HG02981 (cell line): ENCODE results near the gene MARVELD1.
"Not testable (repeated sequence)": the region's sequence is repeated elsewhere in the genome, so short reads cannot be mapped to it uniquely, and the experiment has no call there.

Source experiments
- ATAC-seq: cut with Tn5 transposase; IDR thresholded peaks from one replicate; pipeline ENCODE4 v1.9.1; 2021; ENCODE audit warnings: mild to moderate bottlenecking, moderate library complexity; ENCODE audit not compliant: unreplicated experiment

Gene MARVELD1

DNA sequence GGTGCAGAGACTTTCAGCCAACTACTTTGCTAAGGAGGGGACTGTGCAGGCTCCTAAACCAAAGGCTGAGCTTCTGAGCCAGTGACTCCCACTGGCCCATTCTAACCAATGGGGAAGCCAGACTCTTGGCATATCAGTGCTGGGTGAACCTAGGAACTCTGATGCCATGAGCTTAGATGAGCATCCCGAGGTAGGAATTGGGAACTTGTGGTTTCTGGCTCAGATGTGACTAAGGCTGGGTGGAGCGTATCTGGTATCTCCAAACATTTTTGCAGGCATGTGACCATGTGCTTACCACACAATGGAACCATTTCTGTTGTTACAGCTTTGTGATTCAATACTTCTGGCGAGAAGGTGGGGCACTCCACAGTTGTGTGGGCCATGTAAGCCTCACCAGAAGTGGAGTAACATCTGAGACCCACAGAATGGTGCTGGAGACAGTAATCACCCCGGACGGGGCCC, 23.9 kb upstream of the MARVELD1 start:
- ATAC-seq, result no peak

- no peak for ATAC-seq
These were observed 23.4 kb upstream of the MARVELD1 start for GRCh38 chr10:97690133-97690532.

- ATAC-seq, result not testable (repeated sequence)
These were observed 15.4 kb upstream of the MARVELD1 start for GRCh38 chr10:97698072-97698655.

DNA sequence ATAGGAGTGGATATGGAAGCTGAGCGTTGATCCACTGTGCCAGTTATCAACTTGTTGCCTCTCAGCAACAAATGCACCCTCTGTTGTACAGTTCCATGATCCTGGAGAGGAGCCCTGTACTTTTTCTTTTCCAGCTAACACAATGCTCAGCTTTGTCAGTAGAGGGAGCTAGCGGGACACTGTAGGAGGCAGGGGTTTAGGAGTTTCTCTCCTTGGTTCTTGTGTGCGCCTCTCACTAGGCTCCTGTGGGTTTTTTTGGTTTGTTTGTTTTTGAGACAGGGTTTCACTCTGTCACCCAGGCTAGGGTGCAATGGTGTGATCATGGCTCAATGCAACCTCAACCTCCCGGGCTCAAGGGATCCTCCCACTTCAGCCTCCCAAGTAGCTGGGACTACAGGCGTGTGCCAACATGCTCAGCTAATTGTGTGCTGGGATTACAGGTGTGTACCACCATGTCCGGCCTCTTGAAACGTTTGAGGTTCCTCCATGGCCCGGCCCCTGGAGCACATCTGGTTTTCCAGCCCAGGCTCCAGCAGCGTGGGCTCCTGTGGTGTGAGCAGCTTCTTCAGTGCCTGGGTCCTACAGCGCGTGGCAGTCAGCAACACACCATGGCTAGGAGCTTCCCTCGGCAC, 12.0 kb upstream of the MARVELD1 start:
- peak; percentile 63 for ATAC-seq

GRCh38 chr10:97703398-97704067, 10.0 kb upstream of the MARVELD1 start:
- ATAC-seq, result no peak

- ATAC-seq, result no peak
These were observed 9.2 kb upstream of the MARVELD1 start for GRCh38 chr10:97704341-97704740.

DNA sequence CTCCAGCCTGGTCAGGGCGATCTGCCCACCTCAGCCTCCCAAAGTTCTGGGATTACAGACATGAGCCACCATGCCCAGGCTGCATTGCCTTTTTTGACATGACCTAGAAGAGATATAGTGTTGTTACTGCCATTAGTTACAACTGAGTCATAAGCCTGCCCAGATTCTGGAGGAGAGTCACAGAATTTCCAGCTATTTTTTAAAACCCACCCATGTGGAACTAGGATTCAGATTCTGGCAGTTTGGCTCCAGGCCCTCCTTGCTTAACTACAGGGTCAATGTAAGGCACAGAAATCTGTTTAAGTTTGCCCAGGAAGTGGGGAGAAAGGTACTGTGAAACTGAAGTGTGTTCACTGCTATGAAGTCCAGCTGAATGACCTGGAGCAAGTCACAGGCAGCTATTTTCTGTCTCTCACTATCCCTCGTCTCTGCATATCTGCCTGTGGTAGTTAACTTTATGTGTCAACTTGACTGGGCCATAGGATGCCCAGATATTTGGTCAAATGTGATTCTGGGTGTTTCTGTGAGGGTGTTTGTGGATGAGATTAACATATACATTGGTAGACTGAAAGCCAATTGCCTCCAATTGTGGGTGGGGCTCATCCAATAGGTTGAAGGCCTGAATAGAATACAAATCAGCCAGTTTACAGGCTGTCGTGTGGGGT, 8.4 kb upstream of the MARVELD1 start:
- no peak for ATAC-seq

- no peak for ATAC-seq
These were observed 6.2 kb upstream of the MARVELD1 start for GRCh38 chr10:97707134-97707861.

DNA sequence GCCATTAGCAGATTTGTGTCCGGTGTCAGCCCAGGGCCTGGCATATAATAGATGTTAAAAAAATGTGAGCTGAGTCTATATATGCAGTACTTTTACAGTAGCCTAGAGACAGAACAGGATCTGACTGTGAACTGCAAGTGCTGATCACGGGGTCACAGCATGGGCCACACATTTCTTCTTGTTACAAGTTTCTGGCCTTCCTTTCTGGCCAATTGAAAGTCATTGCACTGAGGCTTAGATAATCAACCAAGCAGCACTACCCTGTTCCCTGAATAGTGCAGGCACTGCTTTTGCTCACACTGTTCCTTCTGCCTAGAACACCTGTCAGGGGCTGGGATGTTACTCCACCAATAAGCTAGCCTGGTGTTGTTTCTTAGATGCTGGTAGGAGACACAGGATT, 5.4 kb upstream of the MARVELD1 start:
- ATAC-seq, result no peak

GRCh38 chr10:97708976-97709946, 4.3 kb upstream of the MARVELD1 start:
- no peak for ATAC-seq

DNA sequence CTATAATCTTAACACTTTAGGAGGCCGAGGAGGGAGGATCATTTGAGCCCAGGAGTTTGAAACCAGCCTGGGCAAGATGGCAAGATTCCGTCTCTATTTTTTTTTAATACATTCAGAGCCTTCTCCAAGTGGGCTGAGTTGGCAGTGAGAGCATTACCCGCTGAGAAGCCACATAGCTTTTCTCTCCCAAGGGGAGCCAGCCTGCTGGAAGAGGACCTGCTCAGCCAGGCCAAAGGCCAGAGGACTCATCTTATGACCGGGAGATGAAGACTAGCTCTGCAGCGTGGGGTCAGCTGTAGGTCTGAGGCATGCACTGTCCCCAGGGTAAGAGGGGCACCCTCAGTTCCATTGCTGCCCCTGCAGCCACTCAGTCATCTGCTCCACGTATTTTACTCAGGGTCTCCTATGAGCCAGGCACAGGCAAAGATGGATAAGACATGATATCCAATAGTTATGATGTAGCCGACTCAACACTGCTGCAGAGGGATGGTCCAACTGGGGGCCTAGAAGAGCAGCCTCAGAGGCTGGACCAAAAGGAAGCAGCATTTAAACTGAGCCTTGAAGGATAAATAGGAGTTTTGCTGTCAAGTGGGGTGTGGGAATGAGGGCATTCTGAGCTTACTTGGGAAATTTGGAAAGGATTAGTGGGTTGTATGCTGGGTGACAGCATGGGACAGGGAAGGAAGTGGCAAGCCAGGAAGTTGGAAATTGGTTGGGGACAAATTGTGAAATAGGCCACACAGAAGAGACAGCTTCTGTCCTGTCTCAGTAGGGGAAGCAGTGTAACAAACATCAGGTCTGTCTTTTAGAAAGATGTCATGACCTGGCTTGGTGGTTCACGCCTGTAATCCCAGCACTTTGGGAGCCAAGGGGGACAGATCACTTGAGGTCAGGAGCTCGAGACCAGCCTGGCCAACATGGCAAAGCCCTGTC, 1.6 kb upstream of the MARVELD1 start:
- no peak for ATAC-seq

DNA sequence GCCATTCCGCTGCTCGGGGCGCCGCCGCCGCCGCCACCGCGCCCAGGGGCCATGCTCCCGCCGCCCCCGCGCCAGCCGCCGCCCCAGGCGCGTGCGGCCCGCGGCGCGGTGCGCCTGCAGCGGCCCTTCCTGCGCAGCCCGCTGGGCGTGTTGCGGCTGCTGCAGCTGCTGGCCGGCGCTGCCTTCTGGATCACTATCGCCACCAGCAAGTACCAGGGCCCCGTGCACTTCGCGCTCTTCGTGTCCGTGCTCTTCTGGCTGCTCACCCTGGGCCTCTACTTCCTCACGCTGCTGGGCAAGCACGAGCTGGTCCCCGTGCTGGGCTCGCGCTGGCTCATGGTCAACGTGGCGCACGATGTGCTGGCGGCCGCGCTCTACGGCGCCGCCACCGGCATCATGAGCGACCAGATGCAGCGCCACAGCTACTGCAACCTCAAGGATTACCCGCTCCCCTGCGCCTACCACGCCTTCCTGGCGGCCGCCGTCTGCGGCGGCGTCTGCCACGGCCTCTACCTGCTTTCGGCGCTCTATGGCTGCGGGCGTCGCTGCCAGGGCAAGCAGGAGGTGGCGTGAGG, 383 bp downstream of the MARVELD1 start:
- ATAC-seq, result peak; percentile 74

DNA sequence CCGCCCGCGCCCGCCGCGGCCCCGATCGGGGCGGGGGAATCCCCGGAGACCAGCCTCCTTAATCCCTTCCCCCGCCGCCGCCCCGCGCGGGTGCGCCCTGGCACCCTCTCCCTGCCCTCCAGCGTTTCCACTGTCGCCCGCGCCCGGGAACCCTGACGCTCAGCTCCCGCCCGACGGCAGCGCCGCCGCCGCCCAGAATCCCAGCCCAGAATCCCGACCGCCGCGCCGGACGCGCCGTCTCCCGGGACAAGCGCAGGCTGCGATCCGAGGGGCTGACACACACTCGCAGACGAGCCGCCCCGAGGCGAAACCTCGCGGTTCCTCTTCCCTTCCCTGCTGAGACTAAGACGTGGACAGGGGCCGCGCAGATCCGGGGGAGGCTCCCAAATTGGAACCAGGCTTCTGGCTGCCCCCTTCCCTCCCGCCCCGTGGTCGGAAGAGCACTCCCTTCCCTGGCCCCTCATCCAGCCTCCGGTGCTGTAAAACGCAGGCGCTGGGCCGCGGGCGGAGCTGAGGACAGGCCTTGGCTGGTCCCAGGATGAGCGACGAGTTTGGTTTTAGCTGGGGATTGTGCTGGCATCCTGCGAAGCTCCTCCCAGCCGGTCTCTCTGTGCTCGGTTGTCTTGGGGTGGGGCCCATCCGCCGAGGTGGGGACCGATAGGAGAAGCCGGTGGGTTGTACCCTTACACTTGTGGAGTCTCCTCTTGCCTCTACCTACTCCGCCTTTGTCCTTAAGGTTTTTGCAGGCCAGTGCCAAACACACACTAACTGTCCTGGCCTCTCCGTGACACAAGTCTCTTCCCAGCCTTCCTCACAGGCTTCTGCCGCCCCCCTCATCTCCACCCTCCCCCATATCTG, 1.1 kb downstream of the MARVELD1 start:
- ATAC-seq, result peak; percentile 38

GRCh38 chr10:97715259-97715874, 1.8 kb downstream of the MARVELD1 start:
- no peak for ATAC-seq

DNA sequence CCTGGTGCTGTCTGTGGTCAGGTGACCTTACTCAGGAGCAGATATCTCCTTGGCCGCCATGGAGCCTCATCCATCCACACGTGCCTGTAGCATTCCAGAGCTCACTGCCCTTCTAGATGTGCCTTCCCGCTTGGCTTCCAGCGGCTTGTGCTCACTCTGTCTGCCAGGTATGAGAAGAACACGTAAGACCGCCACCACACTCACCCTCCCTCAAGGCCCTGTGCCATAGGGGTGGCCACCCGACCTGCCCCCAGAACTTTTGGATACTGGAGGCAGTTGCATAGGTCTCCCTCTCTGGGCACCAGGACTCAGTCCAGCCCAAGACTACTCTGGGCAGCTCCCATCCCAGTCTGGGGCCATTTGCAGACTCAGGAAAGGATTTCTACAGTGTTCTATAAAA, 4.1 kb downstream of the MARVELD1 start:
- ATAC-seq, result no peak

DNA sequence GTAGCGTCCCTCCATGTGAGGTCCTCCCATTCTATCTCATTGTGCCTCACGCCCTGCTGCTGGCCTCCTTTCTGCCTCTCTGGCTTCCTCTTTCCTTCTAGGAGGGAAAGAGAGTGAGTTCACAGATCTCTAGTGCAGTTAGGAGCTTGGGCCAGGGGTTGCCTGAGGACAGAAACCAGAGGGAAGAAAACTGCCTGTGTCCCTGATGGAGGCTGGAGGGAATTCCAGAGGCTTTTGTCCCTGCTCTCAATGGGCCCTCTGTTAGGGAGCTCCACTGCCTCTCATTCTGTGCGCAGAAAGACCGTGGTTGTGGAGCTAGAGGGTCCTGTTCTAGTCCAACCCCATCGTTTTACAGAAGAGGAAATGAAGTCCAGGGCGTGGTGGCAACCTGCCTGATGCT, 4.6 kb downstream of the MARVELD1 start:
- ATAC-seq, result no peak

DNA sequence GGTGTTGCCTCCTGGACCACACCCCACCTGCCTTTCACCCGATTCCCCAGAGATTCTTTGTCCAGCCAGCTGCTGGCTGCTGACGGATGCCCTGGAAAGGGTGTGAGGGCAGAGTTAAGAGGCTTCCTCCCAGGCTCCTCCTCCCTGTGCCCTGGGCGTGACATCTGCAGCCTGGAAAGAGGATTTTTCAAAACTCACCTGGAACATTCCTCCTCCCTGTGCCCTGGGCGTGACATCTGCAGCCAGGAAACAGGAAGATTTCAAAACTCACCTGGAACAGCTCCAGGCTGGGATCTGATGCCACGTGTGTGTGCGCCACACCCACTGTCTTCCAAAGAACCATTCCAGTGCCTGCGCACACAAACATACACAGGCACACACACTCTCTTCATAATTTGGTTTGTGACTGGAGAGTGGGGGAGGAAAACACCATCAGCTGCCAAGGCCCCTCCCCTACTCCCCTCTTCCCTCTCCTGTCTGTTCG, 5.2 kb downstream of the MARVELD1 start:
- ATAC-seq, result no peak
